ENCODE measurements around the gene RABGAP1L.

Gene RABGAP1L

GRCh38 chr1:174724219-174724618 is 564.9 kb downstream of the RABGAP1L start:
- Histone ChIP-seq H3K79me2 (ENCODE audit: insufficient read depth, low read depth) (no peaks in the 10 kb centered on the region), H3K4me1 (ENCODE audit: low read depth, poor library complexity, severe bottlenecking) (no peaks in the 10 kb centered on the region)

GRCh38 chr1:174726167-174726879 is 567.0 kb downstream of the RABGAP1L start:
- no peaks in the 10 kb centered on the region for H4K20me1 ChIP-seq (ENCODE audit: insufficient read depth)
- no peak overlapping the region for H3K4me2 ChIP-seq
- peak; percentile 74; the same call in 1 of the 2 replicates for TF ChIP-seq CTCF (conservative IDR thresholded peaks at IDR 0.05; ENCODE audit: low read depth, low read length)
- no peaks in the 10 kb centered on the region for H3K4me1 ChIP-seq (ENCODE audit: low read depth, poor library complexity, severe bottlenecking)
- H3K79me2 ChIP-seq (ENCODE audit: insufficient read depth, low read depth), result no peaks in the 10 kb centered on the region
- no peak overlapping the region for H3K4me3 ChIP-seq (IDR thresholded peaks at IDR 0.05; ENCODE audit: insufficient read depth, low read depth, low read length)
- no peaks in the 10 kb centered on the region for H3K36me3 ChIP-seq (ENCODE audit: insufficient read depth)
- no peaks in the 10 kb centered on the region for H3K27me3 ChIP-seq (ENCODE audit: insufficient read depth, low read depth)
- H2AFZ ChIP-seq (ENCODE audit: low read depth), result no peak overlapping the region
- H3K27ac ChIP-seq, result no peak overlapping the region
- no peak overlapping the region for H3K9ac ChIP-seq

More at GRCh38 chr1:174724219-174724618, 564.9 kb downstream of the RABGAP1L start:
- TF ChIP-seq CTCF (conservative IDR thresholded peaks at IDR 0.05; ENCODE audit: low read depth, low read length), result no peak
- H3K4me3 ChIP-seq (IDR thresholded peaks at IDR 0.05; ENCODE audit: insufficient read depth, low read depth, low read length), result no peak overlapping the region
- H3K27ac ChIP-seq, result no peak overlapping the region
- H3K27me3 ChIP-seq (ENCODE audit: insufficient read depth, low read depth), result no peaks in the 10 kb centered on the region
- no peak overlapping the region for H3K4me2 ChIP-seq
- H2AFZ ChIP-seq (ENCODE audit: low read depth), result no peak overlapping the region
- H3K9ac ChIP-seq, result no peak overlapping the region
- H3K36me3 ChIP-seq (ENCODE audit: insufficient read depth), result no peaks in the 10 kb centered on the region
- H4K20me1 ChIP-seq (ENCODE audit: insufficient read depth), result no peaks in the 10 kb centered on the region

GRCh38 chr1:174726880-174727585 is 567.7 kb downstream of the RABGAP1L start:
- H3K4me2 ChIP-seq, result no peak overlapping the region

GRCh38 chr1:174734270-174734669 is 575.0 kb downstream of the RABGAP1L start:
- H3K27ac ChIP-seq, result no peak overlapping the region
- no peak overlapping the region for H3K4me3 ChIP-seq (IDR thresholded peaks at IDR 0.05; ENCODE audit: insufficient read depth, low read depth, low read length)
- H2AFZ ChIP-seq (ENCODE audit: low read depth), result no peak overlapping the region
- H3K9ac ChIP-seq, result no peak overlapping the region
- no peaks in the 10 kb centered on the region for H3K36me3 ChIP-seq (ENCODE audit: insufficient read depth)
- no peaks in the 10 kb centered on the region for H4K20me1 ChIP-seq (ENCODE audit: insufficient read depth)
- no peaks in the 10 kb centered on the region for H3K27me3 ChIP-seq (ENCODE audit: insufficient read depth, low read depth)
- no peaks in the 10 kb centered on the region for H3K4me1 ChIP-seq (ENCODE audit: low read depth, poor library complexity, severe bottlenecking)
- no peak overlapping the region for H3K4me2 ChIP-seq
- no peaks in the 10 kb centered on the region for H3K79me2 ChIP-seq (ENCODE audit: insufficient read depth, low read depth)
- TF ChIP-seq CTCF (conservative IDR thresholded peaks at IDR 0.05; ENCODE audit: low read depth, low read length), result no peak

More at GRCh38 chr1:174726880-174727585, 567.7 kb downstream of the RABGAP1L start:
- no peaks in the 10 kb centered on the region for H3K36me3 ChIP-seq (ENCODE audit: insufficient read depth)
- H3K79me2 ChIP-seq (ENCODE audit: insufficient read depth, low read depth), result no peaks in the 10 kb centered on the region
- H3K27me3 ChIP-seq (ENCODE audit: insufficient read depth, low read depth), result no peaks in the 10 kb centered on the region
- H3K27ac ChIP-seq, result no peak overlapping the region
- H3K4me3 ChIP-seq (IDR thresholded peaks at IDR 0.05; ENCODE audit: insufficient read depth, low read depth, low read length), result no peak overlapping the region
- no peaks in the 10 kb centered on the region for H4K20me1 ChIP-seq (ENCODE audit: insufficient read depth)
- H3K4me1 ChIP-seq (ENCODE audit: low read depth, poor library complexity, severe bottlenecking), result no peaks in the 10 kb centered on the region
- no peak overlapping the region for H3K9ac ChIP-seq
- no peak for TF ChIP-seq CTCF (conservative IDR thresholded peaks at IDR 0.05; ENCODE audit: low read depth, low read length)
- no peak overlapping the region for H2AFZ ChIP-seq (ENCODE audit: low read depth)
